NCI-H1436 (cell line): ENCODE results near the gene PHF3.

Experiments
- DNase-seq: peaks from one replicate; lab custom pipeline; 2025; lab: John Stamatoyannopoulos, UW

Gene PHF3

DNA sequence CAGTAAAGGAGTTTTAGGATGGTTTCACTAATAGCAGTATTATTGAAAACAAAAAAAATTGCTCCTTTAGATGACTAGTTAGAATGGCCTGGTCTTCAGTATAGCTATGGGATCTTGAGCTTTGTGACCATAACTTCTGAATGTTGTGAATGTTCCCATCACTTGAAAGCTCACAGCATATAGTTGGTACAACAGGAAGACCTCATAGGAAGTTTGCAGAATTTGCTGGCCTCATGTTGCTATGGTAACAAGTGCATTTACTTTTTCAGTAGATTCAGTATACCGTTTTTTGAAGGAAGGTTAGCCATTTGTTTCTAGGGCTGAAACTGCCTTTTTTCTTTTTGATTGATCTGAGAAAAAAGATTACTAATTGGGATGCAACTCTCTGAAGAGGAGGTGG is 8.3 kb downstream of the PHF3 start:
- DNase-seq, result no peak

- DNase-seq, result no peak
Measured at GRCh38 chr6:63644668-63645326, 9.2 kb downstream of the PHF3 start.

DNA sequence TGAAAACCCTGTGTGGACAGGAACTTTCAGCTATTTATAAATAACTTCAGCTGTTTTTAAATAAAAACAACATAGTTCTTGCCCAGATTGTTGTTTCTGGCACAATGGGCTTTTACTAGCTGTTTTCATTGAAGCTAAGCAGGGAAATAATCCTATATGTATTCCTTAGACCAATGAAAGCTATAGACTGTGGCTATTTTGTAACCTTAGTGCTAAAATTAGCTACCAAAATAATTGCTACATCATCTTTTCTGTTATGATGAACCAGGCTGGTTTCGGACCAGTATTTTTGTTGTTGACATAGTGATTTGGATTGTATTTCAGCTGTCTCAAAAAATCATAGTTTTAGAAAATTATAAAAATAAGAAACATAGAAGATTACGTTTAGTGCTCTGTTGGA is 13.7 kb downstream of the PHF3 start:
- no peak for DNase-seq

DNA sequence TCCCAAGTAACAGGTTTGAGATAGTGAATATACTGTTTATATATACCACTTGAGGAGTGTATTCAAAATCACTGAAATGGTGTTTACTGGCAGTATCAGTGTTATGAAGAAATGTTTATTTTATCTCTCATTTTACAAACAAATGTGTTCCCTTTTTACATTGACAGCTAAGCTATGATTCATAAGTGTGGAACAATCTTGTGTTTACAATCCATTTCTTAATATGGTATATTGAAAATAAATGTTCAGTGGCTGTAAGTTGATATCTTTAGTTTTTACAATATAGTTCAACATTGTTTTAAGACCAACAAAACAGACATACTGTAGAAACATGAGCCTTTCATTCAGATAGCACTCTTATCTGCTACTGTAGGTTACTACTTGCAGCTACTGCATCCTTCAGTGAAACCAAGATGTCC is 14.3 kb downstream of the PHF3 start:
- DNase-seq, result no peak

DNA sequence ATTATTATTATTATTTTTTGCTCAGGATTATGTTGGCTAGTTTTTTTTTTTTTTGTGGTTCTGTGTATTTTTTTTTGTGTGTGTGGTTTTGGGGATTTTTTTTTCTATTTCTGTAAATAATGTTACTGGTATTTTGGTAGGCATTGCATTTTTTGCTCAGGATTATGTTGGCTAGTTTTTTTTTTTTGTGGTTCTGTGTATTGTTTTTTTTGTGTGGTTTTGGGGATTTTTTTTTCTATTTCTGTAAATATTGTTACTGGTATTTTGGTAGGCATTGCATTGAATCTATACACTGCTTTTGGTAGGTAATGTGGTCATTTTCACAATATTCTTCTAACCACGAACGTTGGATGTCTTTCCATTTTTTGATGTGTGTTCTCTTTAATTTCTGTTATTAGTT is 17.4 kb downstream of the PHF3 start:
- DNase-seq, result no peak

- DNase-seq, result no peak
Measured at GRCh38 chr6:63660757-63661156, 25.2 kb downstream of the PHF3 start.

GRCh38 chr6:63661769-63662168 is 26.2 kb downstream of the PHF3 start:
- no peak for DNase-seq

DNA sequence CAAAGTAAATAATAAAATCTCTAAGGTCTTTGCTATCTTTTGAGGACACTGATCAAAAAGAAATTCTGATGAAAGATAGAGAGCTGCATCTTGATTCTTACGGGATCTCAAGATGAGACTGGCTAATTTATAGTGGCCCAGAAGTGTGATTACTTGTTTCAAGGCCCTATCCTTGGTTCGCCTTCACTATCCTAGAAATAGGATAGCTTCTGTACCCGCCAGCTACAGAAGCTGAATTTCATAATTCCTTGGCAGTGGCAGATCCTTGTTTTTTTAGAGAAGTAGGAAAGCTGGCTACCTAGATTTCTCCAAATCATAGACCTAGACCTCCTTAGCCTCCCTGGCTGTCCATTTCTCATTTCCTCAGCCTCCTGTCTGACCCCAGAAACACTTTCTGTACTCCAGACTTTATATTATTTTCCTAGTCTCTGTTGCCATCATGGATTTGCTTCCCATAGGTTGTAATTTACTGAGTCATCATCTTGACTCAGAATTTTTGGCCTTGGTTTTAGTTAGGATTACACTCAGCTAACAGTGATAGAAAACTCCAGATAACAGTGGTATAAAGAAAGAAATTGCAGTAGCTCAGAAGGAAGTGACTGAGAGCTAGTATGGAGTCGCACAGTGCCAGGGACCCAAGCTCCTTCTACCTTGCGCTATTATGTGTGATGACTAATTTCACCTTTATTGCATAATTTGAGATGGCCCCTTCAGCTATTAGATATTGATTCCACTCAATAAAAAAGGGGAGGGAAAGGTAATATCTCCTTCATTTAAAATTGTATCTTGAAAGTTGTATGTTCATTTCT is 27.7 kb downstream of the PHF3 start:
- DNase-seq, result no peak

DNA sequence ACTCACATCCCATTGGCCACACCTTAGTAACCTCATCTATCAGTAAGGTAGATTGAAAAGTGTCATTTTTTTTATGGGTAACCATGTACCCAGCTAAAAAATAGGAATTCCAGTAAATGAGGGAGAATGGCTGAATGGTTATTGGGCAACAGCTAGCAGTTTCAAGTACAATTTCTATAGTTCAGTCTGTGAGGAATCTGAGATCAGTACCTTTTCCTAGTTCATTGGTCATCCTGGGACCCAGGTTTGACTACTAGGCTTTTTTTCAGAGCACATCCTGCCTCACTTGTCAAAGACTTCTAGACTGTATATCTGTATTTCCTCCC is 28.3 kb downstream of the PHF3 start:
- no peak for DNase-seq

GRCh38 chr6:63671098-63671754 is 35.6 kb downstream of the PHF3 start:
- no peak for DNase-seq

GRCh38 chr6:63672582-63673129 is 37.1 kb downstream of the PHF3 start:
- DNase-seq, result no peak

GRCh38 chr6:63673692-63674091 is 38.1 kb downstream of the PHF3 start:
- DNase-seq, result no peak

DNA sequence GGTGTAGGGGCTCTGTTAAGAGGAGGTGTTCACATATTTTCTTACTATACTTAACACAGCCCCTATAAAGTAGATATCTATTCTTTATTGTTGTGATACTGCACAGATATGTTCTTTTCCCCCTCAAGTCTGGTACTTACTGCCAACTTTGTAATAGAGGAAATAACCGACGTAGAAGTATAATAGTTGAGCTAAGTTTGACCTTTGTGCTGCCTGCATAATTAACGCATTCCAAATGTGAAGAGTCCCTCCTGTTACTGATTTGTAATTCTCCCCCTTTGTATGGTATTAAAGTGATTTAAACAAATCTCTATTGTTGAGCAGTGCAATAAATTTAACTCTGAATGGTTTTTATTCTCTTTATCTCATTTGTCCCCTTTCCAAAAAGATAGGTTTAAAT is 39.0 kb downstream of the PHF3 start:
- DNase-seq, result no peak

DNA sequence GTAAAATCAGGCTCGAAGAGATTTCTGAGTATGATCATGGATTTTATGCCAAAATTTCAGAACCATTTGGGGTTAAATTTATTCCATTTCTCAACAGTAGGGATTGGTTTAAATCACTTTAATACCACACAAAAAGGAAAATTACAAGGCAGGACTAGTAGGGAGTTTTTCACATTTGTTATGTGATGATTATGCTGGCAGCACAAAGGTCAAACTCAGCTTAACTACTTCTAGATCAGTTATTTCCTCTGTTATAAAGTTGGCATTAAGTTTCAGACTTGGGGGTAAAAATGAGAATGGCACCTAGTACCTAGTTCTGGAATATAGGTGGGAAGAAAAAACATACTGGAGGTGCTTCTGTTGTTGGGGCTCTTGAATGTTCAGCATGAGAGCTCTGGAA is 39.5 kb downstream of the PHF3 start:
- DNase-seq, result no peak

GRCh38 chr6:63676412-63677114 is 41.0 kb downstream of the PHF3 start:
- no peak for DNase-seq

GRCh38 chr6:63677282-63677681 is 41.7 kb downstream of the PHF3 start:
- no peak for DNase-seq

DNA sequence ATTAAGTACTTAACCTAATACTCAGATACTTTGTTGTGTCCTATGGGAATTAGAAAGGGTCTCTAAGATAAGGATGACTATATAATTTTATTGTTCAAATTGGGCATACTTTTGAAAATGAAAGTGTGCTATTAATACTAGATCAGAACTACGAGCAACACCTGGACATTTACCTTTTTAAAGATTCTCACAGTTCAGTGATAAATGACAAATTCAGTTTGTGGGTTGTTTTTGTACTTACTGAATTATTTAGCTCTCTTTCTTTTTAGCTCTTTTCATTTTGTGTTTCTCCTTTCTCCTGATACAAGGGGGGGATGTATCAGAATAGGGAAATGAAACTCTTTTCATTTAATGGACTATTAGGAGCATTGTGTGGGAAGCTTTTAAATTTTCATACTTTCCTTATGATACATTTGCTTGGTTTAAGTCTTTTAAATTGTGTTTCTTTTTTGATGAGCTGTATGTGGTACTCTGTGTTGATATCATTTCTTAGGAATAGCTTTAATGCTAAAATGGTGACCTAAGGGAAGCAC is 47.5 kb downstream of the PHF3 start:
- DNase-seq, result no peak

DNA sequence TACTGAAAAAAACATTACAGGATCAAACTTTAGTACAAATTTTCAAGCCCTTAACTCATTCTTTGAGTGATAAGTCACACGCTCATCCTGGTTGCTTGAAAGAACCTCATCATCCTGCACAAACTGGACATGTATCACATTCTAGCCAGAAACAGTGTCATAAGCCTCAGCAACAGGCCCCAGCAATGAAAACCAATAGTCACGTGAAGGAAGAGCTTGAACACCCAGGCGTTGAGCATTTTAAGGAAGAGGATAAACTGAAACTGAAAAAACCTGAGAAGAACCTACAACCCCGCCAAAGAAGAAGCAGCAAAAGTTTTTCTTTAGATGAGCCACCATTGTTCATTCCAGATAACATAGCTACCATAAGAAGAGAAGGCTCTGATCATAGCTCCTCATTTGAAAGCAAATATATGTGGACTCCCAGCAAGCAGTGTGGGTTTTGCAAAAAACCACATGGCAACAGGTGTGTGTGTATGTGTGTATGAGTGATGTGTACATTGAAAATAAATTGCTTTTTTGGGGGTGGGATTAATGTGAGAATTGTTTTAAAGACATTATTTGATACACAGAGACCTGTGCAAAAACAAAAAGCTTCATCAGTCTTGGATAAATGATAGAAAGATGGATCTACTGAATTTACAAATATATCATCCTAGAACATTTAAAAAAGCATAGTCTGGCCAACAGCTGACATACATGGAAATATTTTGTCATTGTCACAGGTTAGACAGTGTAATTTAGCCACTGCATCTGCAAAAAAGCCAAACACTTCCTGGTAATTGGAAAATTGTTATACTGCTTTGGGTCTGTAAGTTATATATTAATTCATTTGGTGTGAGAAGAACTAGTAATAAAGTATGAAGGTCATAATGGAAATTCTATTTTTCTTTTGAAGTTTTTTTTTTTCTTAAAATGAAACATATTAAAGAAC is 50.1 kb downstream of the PHF3 start:
- DNase-seq, result no peak

DNA sequence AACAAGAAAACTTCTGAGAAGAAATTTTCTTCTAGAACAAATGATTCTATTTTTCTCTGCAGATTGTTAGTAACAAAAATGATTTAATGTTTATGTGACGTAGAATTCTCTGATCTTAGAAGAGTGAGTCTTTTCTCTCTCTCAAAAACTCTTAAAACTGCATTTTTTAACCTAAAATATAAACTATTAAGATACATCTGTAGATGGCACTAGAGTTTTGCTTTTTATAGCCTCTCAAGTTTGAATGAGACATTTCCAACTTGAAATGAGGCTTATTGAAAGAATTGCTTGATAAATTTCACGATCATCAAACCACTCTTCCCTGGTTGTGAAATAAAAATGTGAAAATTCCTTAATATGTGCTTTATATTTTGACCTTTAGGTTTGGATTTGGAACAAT is 53.8 kb downstream of the PHF3 start:
- DNase-seq, result no peak

DNA sequence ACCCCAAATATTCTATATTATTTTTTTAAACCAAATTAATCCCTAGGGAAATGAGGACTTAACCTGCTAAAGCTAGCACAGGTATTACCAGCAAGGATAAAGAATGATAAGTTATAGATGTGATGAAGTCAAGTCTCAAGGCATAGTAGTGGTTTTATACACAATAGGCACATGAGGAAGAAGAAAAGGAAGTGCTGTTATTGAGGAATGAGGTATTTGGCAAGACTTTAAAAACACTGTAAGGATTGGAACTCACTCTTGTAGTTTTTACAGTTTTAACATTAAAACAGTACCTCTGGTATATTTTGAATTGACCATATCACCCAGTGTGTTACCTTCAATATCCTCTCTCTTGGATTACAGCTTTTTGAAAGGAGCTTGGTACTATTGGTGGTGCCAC is 54.6 kb downstream of the PHF3 start:
- no peak for DNase-seq

DNA sequence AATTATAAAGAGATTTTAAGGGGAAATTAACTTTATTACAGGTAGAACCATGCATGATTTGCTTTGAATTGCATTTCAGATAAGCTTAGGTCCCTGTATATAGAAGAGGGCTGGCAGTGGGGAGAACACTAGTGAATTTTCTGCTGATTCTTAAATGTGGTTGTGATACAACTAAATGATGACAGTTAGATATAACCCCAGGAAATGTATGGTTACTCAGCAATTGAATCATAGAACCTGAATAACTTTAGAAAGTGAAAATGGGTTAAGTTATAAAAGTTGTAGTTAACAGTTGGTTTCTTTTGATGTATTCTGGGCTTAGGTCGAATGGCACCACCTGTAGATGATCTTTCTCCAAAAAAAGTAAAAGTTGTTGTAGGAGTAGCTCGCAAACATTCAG is 70.1 kb downstream of the PHF3 start:
- no peak for DNase-seq
